ENCODE data around the gene TMEM11.
"Not testable (repeated sequence)": the region's sequence is repeated elsewhere in the genome, so short reads cannot be mapped to it uniquely, and the experiment has no call there.

The TMEM11 gene

GRCh38 chr17:21242026-21242697, 28.2 kb upstream of the TMEM11 start:
- DNase-seq: no peak

GRCh38 chr17:21241564-21241963, 27.6 kb upstream of the TMEM11 start:
- no peak for DNase-seq

GRCh38 chr17:21240369-21241055, 26.6 kb upstream of the TMEM11 start:
- DNase-seq: no peak

- no peak for DNase-seq
Measured at GRCh38 chr17:21239680-21240368, 25.9 kb upstream of the TMEM11 start.

GRCh38 chr17:21235921-21236320, 22.0 kb upstream of the TMEM11 start:
- DNase-seq: no peak

- DNase-seq: no peak
Measured at GRCh38 chr17:21233581-21234347, 19.8 kb upstream of the TMEM11 start.

- DNase-seq: no peak
Measured at GRCh38 chr17:21232033-21232749, 18.2 kb upstream of the TMEM11 start.

GRCh38 chr17:21231533-21231932, 17.6 kb upstream of the TMEM11 start:
- no peak for DNase-seq

GRCh38 chr17:21228845-21229244, 14.9 kb upstream of the TMEM11 start:
- no peak for DNase-seq

GRCh38 chr17:21228111-21228510, 14.2 kb upstream of the TMEM11 start:
- DNase-seq: no peak

- not testable (repeated sequence) for DNase-seq
Measured at GRCh38 chr17:21227277-21227676, 13.3 kb upstream of the TMEM11 start.

- no peak for DNase-seq
Measured at GRCh38 chr17:21223086-21223485, 9.1 kb upstream of the TMEM11 start.

- no peak for DNase-seq
Measured at GRCh38 chr17:21218831-21219380, 4.9 kb upstream of the TMEM11 start.

GRCh38 chr17:21218101-21218500, 4.1 kb upstream of the TMEM11 start:
- no peak for DNase-seq

- DNase-seq: no peak
Measured at GRCh38 chr17:21217346-21217745, 3.4 kb upstream of the TMEM11 start.

- DNase-seq: no peak
Measured at GRCh38 chr17:21215935-21216334, 2.0 kb upstream of the TMEM11 start.

- DNase-seq: no peak
Measured at GRCh38 chr17:21214777-21215541, 998 bp upstream of the TMEM11 start.

GRCh38 chr17:21213638-21214014, 335 bp downstream of the TMEM11 start:
- DNase-seq: no peak

- no peak for DNase-seq
Measured at GRCh38 chr17:21212826-21213637, 929 bp downstream of the TMEM11 start.

- no peak for DNase-seq
Measured at GRCh38 chr17:21211825-21212479, 2.0 kb downstream of the TMEM11 start.

Measured in NCI-H1417 treated with DMSO at 0.1 percent for 48 hours (cell line).